ENCODE measurements around the gene SLC9A2.

The SLC9A2 gene

GRCh38 chr2:102618452-102619413, 620 bp upstream of the SLC9A2 start:
- H3K4me3 ChIP-seq (ENCODE audit: low read depth, low read length) = peak overlapping the region; percentile 51

GRCh38 chr2:102620332-102620731, 979 bp downstream of the SLC9A2 start:
- H3K4me3 ChIP-seq (ENCODE audit: low read depth, low read length) = no peak overlapping the region

DNA sequence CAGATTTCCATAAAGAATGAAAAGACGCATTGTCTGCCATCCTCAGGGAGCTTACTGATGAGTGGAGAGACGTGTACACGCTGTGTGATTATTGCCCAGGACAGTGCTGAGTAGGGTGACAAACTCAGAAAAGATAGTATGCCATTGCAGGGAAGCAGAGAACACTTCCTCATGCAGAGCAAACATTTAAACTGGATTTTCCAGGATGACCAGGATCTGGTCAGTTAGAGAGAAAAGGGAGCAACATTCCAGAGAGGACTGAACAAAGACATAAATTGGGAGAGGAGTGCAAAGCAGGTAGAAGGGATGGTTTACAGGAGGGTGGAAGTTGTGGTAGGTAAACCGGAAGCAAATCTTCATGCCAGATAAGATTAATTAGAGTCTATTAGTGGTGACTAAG, 2.3 kb downstream of the SLC9A2 start:
- H3K4me3 ChIP-seq (ENCODE audit: low read depth, low read length) = no peak overlapping the region

DNA sequence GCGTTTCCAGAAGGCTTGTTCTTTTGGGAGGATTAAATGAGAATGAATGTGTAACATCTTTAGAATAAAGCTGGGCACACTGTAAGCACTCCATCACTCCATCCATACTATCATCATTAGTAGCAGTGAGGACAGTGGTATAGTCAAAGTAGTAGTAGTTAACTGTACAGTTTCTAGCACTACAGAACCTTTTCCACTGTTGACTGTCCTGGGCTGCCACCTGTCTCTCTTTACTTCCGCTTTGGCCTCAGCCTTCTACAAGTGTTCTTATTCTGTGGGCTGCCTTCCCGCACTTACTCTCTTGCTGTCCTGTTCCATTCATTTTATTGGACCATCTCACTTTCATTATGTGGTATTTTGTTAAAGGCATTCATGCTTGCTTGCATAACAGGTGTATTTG, 3.3 kb downstream of the SLC9A2 start:
- H3K4me3 ChIP-seq (ENCODE audit: low read depth, low read length) = no peak overlapping the region

DNA sequence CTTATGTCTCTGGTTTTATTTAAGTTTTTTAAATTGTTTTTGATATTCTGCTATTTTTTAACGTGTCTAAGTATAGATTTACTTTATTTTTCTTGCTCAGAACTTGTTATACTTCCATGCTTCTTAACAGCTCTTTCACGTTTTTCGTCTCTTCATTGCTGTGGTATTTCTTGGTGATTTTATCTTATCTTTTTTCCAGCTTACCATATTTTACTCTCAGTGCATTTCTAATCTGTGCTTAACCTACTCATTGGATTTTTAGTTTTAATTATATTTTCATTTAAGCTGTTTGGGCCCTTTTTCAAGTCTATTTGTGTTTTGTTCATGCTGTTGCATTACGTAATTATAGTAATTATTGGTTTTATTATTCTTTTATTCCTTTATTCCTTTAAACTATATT, 11.1 kb downstream of the SLC9A2 start:
- no peak overlapping the region for H3K4me3 ChIP-seq (ENCODE audit: low read depth, low read length)

DNA sequence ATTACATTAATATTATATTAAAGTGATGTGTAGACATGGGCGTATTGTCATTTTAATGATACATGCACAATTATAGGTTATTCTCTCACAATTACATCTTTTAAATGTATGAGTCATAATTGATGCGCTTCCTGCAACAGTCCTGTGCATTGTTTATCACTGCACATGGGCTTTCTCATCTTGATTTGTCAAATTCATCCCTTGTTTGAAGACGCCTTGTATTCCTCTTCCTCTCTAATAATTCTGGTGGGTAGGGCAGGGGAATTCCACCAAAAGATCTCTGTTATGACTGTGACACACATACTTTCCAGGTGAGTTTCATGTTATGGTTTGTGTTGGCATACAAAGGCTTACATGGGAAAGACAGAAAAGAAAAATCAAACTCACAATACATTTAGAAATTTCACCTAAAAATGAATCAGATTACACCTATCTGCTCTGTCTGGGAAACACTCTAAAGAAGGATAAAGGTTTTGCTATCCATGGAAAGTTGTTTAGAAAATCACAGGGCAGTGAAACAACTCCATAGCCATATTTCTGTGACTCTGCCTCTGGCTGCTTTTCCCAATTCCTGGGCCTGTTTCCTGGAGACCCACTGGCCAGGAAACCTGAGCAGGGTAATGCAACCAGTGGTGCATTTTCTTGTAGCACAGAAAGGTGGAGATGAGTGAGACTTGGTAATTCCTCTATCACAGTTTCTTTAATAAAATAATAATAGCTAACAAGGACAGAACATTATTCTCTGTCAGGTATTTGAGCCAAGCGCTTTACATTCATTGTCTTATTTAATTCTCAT, 13.2 kb downstream of the SLC9A2 start:
- H3K4me3 ChIP-seq (ENCODE audit: low read depth, low read length) = no peak overlapping the region

DNA sequence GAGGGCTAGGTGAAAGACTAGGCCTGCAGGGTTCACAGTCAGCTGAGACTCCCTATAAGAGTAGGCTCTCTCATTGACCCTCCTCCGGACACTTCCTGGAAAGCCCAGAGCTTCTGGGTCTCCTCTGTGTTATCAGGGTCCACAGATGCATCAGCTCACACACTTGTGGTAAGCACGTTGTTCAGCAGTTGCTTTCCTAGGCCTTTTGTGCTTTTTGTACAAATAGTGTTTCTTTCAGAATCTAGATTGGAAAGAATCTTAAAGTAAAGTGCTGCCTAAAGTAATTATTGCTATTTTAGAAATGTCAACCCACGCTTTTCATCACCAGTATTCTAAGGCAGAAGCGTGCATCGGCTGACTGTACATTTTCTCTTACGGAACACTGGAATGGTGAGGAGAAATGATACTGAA, 15.5 kb downstream of the SLC9A2 start:
- no peak overlapping the region for H3K4me3 ChIP-seq (ENCODE audit: low read depth, low read length)

- H3K4me3 ChIP-seq (ENCODE audit: low read depth, low read length) = no peak overlapping the region
These were observed 16.0 kb downstream of the SLC9A2 start for GRCh38 chr2:102635317-102635716.

DNA sequence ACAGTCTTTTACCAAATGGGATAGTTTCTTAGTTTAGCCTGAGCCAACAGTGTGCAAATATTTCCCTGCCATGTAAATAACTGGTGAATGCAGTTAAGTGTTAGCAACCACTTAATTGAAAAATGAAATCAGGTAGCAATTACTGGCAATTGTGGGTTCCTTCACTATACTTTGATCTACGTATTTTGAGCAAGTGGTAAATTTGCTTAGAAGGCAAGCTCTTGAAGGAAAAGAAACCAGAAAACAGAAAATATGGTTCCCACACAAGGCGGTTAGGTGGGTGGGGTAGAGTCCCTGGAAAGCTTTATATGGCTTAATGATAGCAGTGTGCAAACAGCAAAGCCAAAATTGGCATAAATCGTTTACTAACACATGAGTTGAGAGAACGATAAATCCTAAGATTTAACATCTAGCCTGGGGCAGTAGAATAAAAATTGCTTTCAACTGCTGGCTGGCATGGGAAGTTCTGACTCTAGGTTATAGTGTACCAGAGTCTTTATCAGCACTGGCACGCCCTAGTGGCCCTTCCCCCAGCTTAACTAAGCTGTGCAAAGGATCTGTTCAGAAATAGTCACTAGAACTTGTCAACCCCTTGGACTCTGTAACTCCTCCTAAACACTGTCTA, 17.0 kb downstream of the SLC9A2 start:
- H3K4me3 ChIP-seq (ENCODE audit: low read depth, low read length) = no peak overlapping the region

DNA sequence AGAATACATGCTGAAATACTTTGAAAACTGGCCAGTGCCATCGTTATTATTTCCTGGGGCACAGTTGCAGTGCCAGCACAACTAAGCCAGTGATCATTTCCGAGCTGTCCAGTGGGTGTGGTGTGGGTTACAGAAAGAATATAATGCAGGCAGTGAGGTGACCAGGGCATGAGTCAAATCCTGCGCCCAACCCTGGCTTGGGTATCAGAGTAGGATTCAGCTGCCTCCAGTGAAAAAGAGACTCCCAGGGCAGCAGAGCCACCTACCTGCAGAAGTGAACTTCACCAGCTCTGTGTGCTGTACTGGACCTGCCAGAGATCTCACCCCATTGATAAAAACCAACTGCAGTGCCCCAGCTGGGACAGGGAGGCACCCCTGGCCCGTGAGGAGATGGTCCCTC, 18.0 kb downstream of the SLC9A2 start:
- no peak overlapping the region for H3K4me3 ChIP-seq (ENCODE audit: low read depth, low read length)

DNA sequence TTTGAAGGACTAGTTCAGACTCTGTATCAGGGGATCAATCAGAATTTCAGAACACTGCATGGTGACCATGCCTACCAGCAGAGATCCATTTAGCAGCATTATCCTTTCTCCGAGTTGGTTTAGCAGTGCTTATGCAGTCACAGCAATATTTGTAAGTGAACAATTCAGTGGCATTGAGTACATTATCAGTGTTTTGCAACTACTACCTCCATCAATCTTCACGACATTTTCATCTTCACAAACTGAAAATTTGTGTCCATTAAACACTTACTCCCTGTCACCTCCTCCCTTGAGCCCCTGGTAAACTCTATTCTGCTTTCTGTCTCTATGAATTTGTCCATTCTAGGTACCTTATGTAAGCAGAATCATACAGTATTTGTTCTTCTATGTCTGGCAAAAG, 20.1 kb downstream of the SLC9A2 start:
- no peak overlapping the region for H3K4me3 ChIP-seq (ENCODE audit: low read depth, low read length)

DNA sequence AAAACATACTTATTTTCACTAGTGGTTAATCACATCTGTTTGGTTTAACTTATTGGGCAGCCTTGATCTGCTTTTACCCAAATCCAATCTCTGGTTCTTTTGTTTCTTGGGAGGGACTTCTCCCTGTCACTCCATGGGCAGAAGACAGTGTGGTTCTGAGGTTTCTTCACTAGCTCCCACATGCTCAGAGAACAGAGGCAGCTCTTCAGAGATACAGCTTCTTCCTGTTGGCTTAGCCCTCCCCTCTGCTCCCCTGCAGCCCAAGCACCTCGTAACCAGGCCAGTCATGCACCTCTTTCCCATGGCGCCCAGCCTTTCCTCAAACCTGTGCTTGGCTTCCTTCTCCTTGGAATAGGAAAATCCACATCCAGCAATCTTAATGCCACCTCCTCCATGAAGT, 32.8 kb downstream of the SLC9A2 start:
- H3K4me3 ChIP-seq (ENCODE audit: low read depth, low read length) = no peak overlapping the region

DNA sequence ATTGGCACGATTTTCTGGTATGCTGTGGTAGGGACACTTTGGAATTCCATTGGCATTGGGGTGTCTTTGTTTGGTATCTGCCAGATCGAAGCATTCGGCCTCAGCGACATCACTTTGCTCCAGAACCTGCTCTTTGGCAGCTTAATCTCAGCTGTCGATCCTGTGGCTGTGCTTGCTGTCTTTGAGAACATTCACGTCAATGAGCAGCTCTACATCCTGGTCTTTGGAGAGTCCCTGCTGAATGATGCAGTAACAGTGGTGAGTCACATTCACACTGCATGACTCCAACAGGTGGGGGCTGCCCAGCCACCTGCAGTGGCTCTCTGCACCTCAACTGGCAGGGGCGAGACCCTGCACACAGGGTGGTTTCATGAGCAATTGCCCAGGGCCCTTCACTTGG, 38.4 kb downstream of the SLC9A2 start:
- H3K4me3 ChIP-seq (ENCODE audit: low read depth, low read length) = no peak overlapping the region

DNA sequence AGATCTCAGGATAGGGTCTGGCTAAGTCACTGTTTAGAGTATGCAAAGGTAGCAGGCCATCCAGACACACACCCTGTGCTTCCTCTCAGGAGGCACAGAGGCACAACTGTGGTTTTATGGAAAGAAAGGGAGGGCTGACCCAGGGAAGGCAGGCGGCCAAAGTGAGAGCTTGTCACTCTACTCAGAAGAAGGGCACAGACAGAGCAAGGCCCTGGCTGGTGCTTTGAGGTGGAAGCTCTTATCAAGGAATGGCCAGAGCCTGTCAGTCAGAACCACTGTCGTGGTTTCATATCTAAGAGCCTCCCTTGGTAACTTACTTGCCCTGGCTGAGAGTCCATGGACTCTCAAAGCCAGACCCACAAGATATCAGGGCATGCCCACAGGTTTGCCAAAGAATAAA, 40.7 kb downstream of the SLC9A2 start:
- H3K4me3 ChIP-seq (ENCODE audit: low read depth, low read length) = no peak overlapping the region

GRCh38 chr2:102660574-102660973, 41.2 kb downstream of the SLC9A2 start:
- H3K4me3 ChIP-seq (ENCODE audit: low read depth, low read length) = no peak overlapping the region

GRCh38 chr2:102661846-102662245, 42.5 kb downstream of the SLC9A2 start:
- no peak overlapping the region for H3K4me3 ChIP-seq (ENCODE audit: low read depth, low read length)

DNA sequence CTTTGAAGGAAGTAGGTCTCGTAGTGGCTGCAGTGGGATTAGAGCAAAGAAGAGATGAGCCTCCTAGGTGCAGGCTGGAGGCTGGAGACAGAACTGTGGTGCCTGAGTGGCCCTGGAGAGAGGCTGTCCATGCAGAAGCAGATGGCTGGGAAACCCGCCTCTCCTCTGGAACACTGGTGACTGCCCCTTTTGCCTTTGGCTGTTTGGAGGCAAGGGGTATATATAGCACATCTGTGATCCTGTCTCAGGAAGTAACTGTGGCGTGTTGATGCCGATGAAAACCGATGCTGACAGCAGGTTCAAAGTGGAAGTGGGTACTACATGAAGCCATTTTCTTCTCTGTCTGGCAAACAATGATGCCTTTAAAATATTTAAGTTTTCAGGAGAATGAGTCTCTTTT, 43.5 kb downstream of the SLC9A2 start:
- H3K4me3 ChIP-seq (ENCODE audit: low read depth, low read length) = no peak overlapping the region

DNA sequence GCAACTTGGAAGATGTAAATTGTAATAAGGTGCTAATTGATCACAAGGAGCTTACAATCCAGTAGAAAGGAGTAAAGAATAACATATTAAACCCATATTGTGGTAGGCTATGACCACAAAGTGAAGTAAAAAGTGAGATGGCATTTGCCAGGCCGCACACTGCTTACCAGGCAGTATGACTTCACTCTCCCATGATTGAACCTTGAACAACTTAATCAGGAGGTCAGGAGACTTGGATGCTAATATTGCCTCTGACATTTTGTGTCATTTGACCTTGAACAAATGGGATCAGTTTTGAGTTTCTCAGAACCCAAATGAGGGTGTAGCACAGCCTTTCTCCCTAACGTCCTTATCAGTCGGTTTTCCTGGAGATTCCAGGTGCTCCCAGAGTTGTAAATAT, 44.0 kb downstream of the SLC9A2 start:
- H3K4me3 ChIP-seq (ENCODE audit: low read depth, low read length) = no peak overlapping the region

DNA sequence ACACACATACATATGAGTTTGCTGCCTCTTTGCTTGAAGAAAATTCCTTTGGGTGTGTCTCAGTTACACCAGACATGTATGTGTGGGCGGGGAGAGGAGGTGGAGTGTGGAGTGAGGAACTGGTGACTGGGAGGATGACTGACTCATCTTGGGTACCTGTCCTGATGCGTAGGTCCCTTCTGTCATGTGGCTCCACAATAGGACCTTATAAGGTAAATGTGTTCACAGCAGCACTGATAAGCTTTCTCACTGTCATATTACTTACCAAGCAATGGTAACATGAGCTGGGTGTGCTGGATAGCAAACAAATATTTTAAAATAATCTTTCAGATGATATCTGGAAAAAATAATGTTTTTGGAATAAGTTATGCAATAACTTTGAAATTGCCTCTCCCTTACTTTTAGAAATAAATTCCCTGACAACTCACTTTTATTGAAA, 45.1 kb downstream of the SLC9A2 start:
- no peak overlapping the region for H3K4me3 ChIP-seq (ENCODE audit: low read depth, low read length)

- H3K4me3 ChIP-seq (ENCODE audit: low read depth, low read length) = no peak overlapping the region
These were observed 47.7 kb downstream of the SLC9A2 start for GRCh38 chr2:102667072-102667471.

- H3K4me3 ChIP-seq (ENCODE audit: low read depth, low read length) = no peak overlapping the region
These were observed 48.8 kb downstream of the SLC9A2 start for GRCh38 chr2:102668171-102668570.

DNA sequence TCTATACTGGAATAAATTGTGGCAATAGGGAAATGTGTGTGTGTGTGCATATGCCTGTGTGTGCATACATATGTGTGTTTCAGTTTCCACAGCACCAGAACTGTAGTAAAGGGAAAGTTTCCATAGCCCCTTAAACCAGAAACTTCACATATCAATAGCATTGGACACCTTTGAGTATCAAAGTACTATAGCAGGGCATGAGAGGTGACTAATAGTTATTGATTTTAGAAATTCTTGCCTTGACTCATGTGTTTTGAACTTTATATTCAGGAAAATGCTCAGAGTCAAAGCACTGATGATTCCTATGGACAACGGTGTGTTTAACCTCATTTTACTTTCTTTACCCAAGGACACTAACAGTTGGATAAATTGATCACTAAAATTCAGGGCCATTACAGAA, 50.0 kb downstream of the SLC9A2 start:
- no peak overlapping the region for H3K4me3 ChIP-seq (ENCODE audit: low read depth, low read length)
